Tibial nerve (tissue), 4 donors: ENCODE results near the gene GALNT6.

Experiments used
- EP300 ChIP-seq, 2 donors: sonication (generic); formaldehyde crosslinking; IDR thresholded peaks; one replicate each; pipeline ENCODE4 v1.6.1; 2017; ENCODE audit warnings: antibody characterized with exemption in 2 of 2, mild to moderate bottlenecking in 1 of 2
- POLR2A ChIP-seq, 2 donors: fragments of 450-650 bp; IDR thresholded peaks; one replicate each; pipeline ENCODE4 v1.6.1; 2017; ENCODE audit warnings: antibody characterized with exemption in 2 of 2, mild to moderate bottlenecking in 2 of 2, moderate library complexity in 2 of 2
- TF ChIP-seq, protein P1 (sequence below), 5 experiments: fragments of 200-600 bp in 3 of 5; fragments of 450-650 bp in 2 of 5; sonication (generic) in 3 of 5; IDR thresholded peaks; one replicate each; pipeline ENCODE4 v1.5.1; 2016 to 2019; ENCODE audit warnings: antibody characterized with exemption in 5 of 5, mild to moderate bottlenecking in 3 of 5, moderate library complexity in 2 of 5

DNA sequence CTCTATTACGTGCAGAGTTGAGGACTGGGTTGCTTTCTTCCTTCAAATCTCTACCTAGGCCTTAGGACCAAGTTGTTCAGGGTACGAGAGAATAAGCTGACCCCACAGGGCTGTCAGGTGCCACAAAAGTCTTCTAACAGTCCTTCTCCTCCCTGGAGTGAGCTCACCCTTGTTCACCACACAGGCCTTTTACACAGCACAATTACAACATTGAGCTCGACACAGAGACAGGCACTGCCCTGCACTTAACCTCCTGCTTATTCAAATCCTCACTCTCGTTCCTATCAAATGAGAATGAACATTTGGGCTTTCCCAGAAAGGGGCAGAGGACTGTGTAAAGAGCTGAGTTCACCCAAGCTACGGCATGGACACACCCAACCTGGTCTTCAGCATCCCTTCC lies 2.4 kb downstream of the GALNT6 start:
- TF ChIP-seq, protein P1, sequence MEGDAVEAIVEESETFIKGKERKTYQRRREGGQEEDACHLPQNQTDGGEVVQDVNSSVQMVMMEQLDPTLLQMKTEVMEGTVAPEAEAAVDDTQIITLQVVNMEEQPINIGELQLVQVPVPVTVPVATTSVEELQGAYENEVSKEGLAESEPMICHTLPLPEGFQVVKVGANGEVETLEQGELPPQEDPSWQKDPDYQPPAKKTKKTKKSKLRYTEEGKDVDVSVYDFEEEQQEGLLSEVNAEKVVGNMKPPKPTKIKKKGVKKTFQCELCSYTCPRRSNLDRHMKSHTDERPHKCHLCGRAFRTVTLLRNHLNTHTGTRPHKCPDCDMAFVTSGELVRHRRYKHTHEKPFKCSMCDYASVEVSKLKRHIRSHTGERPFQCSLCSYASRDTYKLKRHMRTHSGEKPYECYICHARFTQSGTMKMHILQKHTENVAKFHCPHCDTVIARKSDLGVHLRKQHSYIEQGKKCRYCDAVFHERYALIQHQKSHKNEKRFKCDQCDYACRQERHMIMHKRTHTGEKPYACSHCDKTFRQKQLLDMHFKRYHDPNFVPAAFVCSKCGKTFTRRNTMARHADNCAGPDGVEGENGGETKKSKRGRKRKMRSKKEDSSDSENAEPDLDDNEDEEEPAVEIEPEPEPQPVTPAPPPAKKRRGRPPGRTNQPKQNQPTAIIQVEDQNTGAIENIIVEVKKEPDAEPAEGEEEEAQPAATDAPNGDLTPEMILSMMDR (IDR thresholded peaks at IDR 0.05): no peak
- TF ChIP-seq POLR2A (IDR thresholded peaks at IDR 0.05): no peak
- TF ChIP-seq EP300 (IDR thresholded peaks at IDR 0.05): no peak
